ENCODE data around the gene TRIM7. TPM values are rescaled to one million over a fixed set of nuclear protein-coding genes. Genes with fewer than 3 reads are reported as not detected.

The TRIM7 gene
- total and polyA plus RNA-seq, 2 of the 4 experiments (the other 2 are of a cell fraction), result 0.54 to 1.0 TPM

DNA sequence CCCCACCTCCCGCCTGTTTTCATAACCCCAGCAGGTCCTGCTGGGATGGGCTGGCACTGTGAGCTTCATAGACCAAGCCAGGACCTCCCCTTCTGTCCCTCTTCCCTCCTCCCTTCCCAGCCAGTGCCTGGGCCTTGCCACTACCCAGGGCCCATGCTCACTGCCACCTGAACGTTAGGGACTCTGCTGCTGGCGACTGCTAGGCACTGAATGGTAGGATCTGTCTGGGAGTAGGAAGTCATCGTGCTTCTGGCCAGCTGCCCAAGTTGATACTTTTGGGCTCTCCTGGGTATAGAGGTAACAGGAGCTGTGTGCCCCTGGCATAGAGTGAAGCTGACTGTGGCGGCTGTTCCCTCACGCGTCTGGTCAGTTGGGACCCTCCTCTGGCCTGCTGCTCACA, 26.4 kb upstream of the TRIM7 start:
- Histone ChIP-seq H3K14ac (replicated peaks; ENCODE audit: low read depth, low read length) (no peak overlapping the region), H2AFZ (replicated peaks; ENCODE audit: low read length, poor library complexity) (no peak overlapping the region), H3K36me3 (ENCODE audit: control insufficient read depth, insufficient read depth, low read length) (peaks cover 52% of the 10 kb centered on the region), H3K4me3 (ENCODE audit: insufficient read depth, low read depth, low read length) (no peak overlapping the region), H2BK20ac (ENCODE audit: low read depth, low read length) (no peak overlapping the region), H3K79me1 (ENCODE audit: low read depth in 1 of 2, low read length in 2 of 2) (peaks cover 11 to 22% of the 10 kb centered on the region in 2 experiments), H2BK5ac (ENCODE audit: low read depth, low read length, poor library complexity, severe bottlenecking) (no peak overlapping the region), H3K4me1 (ENCODE audit: control insufficient read depth, insufficient read depth, low read length) (no peaks in the 10 kb centered on the region), H3K9ac (ENCODE audit: low read depth, low read length) (no peak overlapping the region), H3K23ac (ENCODE audit: low read depth, low read length) (no peak overlapping the region), H2AK5ac (ENCODE audit: low read depth, low read length) (no peak overlapping the region), H4K5ac (ENCODE audit: low read depth, low read length) (no peak overlapping the region), H3K56ac (ENCODE audit: extremely low read depth, insufficient read depth, low read length) (no peak overlapping the region), H3K9me3 (ENCODE audit: control insufficient read depth, insufficient read depth, low read length) (no peaks in the 10 kb centered on the region), H3K18ac (ENCODE audit: low read depth, low read length) (no peak overlapping the region), H3K4ac (ENCODE audit: low read depth, low read length) (no peak overlapping the region), H2BK15ac (ENCODE audit: low read depth, low read length) (no peak overlapping the region), H3K27me3 (ENCODE audit: control insufficient read depth, insufficient read depth, low read length) (no peaks in the 10 kb centered on the region), H4K8ac (ENCODE audit: low read depth in 2 of 2, low read length in 2 of 2) (no peak overlapping the region), H4K20me1 (ENCODE audit: insufficient read depth, low read length) (peaks cover 30% of the 10 kb centered on the region), H4K91ac (ENCODE audit: insufficient read depth, low read depth, low read length) (no peak overlapping the region), H3K9me1 (ENCODE audit: insufficient read depth, low read length) (no peaks in the 10 kb centered on the region), H2BK120ac (ENCODE audit: low read depth, low read length) (no peak overlapping the region), H2AK9ac (replicated peaks; ENCODE audit: low read depth, low read length, poor library complexity) (no peak overlapping the region), H3K4me2 (ENCODE audit: low read depth, low read length) (no peak overlapping the region), H3K27ac (ENCODE audit: insufficient read depth, low read length) (no peak overlapping the region)
- CTCF ChIA-PET, result no interaction called here
- dilution Hi-C loops (cut with HindIII; ENCODE audit: low sequenced_read_pairs, unreplicated experiment), result no loop called here
- ATAC-seq (ENCODE audit: low read depth) (no peak), DNase-seq (no peak)
- POLR2A ChIA-PET (ENCODE audit: unreplicated experiment), result no interaction called here
- TF ChIP-seq, protein P1, sequence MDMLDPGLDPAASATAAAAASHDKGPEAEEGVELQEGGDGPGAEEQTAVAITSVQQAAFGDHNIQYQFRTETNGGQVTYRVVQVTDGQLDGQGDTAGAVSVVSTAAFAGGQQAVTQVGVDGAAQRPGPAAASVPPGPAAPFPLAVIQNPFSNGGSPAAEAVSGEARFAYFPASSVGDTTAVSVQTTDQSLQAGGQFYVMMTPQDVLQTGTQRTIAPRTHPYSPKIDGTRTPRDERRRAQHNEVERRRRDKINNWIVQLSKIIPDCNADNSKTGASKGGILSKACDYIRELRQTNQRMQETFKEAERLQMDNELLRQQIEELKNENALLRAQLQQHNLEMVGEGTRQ (IDR thresholded peaks at IDR 0.05; ENCODE audit: low read depth, low read length), result no peak
- TF ChIP-seq FOS (IDR thresholded peaks at IDR 0.05; ENCODE audit: low read depth, low read length) (no peak), BHLHE40 (IDR thresholded peaks at IDR 0.05; ENCODE audit: low read depth, low read length) (no peak), CHD1 (IDR thresholded peaks at IDR 0.05; ENCODE audit: low read depth, low read length) (no peak), NFE2L2 (IDR thresholded peaks at IDR 0.05; ENCODE audit: low read depth, low read length) (no peak)
- intact Hi-C loops (cut with micrococcal nuclease), result no loop called here
- BruUV-seq (replicated peaks), result no TSS peak
- WGBS, 2 experiments (ENCODE audit: extremely low coverage in 2 of 2, insufficient read length in 1 of 2), result no CpG with 5 or more reads among the region's 7 CpGs
- in situ Hi-C loops (cut with MboI; ENCODE audit: low sequenced_read_pairs), result no loop called here

All from IMR-90 (cell line).